HepG2 (cell line): ENCODE results near the gene MOB3C. TPM values are rescaled to one million over a fixed set of nuclear protein-coding genes. Genes with fewer than 3 reads are reported as not detected.

Source experiments
- ATAC-seq: fragments of 200-7000 bp; cut with Tn5 transposase; 3 replicates; pipeline ENCODE4 v1.9.1; 2020; ENCODE audit warnings: mild to moderate bottlenecking, moderate library complexity
- BruUV-seq: library from RNA; stranded (reverse); fragments of 400-500 nt; replicated peaks from 2 replicates; lab custom pipeline; 2021; lab: Mats Ljungman, UMichigan
- CTCF ChIA-PET: fragments of 300-600 bp; formaldehyde crosslinking; extraction: SDS; loops from one replicate; lab custom pipeline; 2021; ENCODE audit warnings: low total read pairs, inconsistent platforms, low intra/inter-chr PET ratio; lab: Yijun Ruan, JAX
- POLR2A ChIA-PET: fragments of 350-600 bp; sonication (Branson Sonifier 250); formaldehyde crosslinking; loops from one replicate; lab custom pipeline; 2020; ENCODE audit warnings: antibody characterized with exemption, inconsistent platforms; lab: Yijun Ruan, JAX
- DNase-seq: peaks from one replicate; pipeline ENCODE4 v3.0.0-alpha.2; 2015; ENCODE audit warnings: low spot score
- FAIRE-seq: peaks from 3 replicates; lab custom pipeline; 2011; peaks lifted over from hg19 to GRCh38; lab: Jason Lieb, UNC
- H2AFZ ChIP-seq: one replicate; pipeline ENCODE4 v1.6.1; 2011; ENCODE audit warnings: low read length, inconsistent platforms
- H3K27ac ChIP-seq: fragments of 300-600 bp; 3 replicates; pipeline ENCODE4 v1.8.0; 2011; ENCODE audit warnings: mixed run types, mild to moderate bottlenecking, mixed read lengths, low read length, inconsistent platforms; ENCODE audit not compliant: insufficient read depth; ENCODE audit errors: extremely low read length
- H3K27me3 ChIP-seq, 2 experiments: fragments of 200-600 bp in 1 of 2; 2 replicates in 1 of 2; 3 replicates in 1 of 2; pipeline versions ENCODE4 v1.6.0 to v1.8.0; 2011; ENCODE audit warnings: low read length in 2 of 2, mild to moderate bottlenecking in 2 of 2, moderate library complexity in 2 of 2, inconsistent platforms in 1 of 2; ENCODE audit not compliant: insufficient read depth in 2 of 2, control insufficient read depth in 1 of 2
- H3K36me3 ChIP-seq, 2 experiments: fragments of 200-600 bp in 1 of 2; replicated peaks in 1 of 2; 2 replicates in 1 of 2; 3 replicates in 1 of 2; pipeline versions ENCODE4 v1.5.1 to v1.8.0; 2011; ENCODE audit warnings: low read length in 2 of 2, inconsistent platforms in 1 of 2; ENCODE audit not compliant: insufficient read depth in 2 of 2, control insufficient read depth in 1 of 2
- H3K4me1 ChIP-seq: 2 replicates; pipeline ENCODE4 v1.5.1; 2012; ENCODE audit warnings: low read length, inconsistent platforms; ENCODE audit not compliant: insufficient read depth
- H3K4me2 ChIP-seq: 2 replicates; pipeline ENCODE4 v1.6.0; 2011; ENCODE audit warnings: low read depth, low read length, inconsistent platforms
- H3K4me3 ChIP-seq, 3 experiments: fragments of 200-600 bp in 1 of 3; sonication (generic), shearing (Covaris generic) in 1 of 3; replicated peaks in 1 of 3; 2 replicates each; pipeline ENCODE4 v1.5.1; 2011 to 2016; ENCODE audit warnings: low read length in 3 of 3, inconsistent platforms in 2 of 3, low read depth in 2 of 3, mild to moderate bottlenecking in 2 of 3, control low read depth in 1 of 3, mixed read lengths in 1 of 3; ENCODE audit not compliant: insufficient read depth in 1 of 3
- H3K79me2 ChIP-seq: one replicate; pipeline ENCODE4 v1.6.1; 2011; ENCODE audit warnings: low read length, inconsistent platforms; ENCODE audit not compliant: insufficient read depth
- H3K9ac ChIP-seq: 2 replicates; pipeline ENCODE4 v1.6.0; 2011; ENCODE audit warnings: mild to moderate bottlenecking, low read depth, low read length, inconsistent platforms; ENCODE audit not compliant: insufficient read depth
- H3K9me3 ChIP-seq: 2 replicates; pipeline ENCODE4 v1.5.1; 2012; ENCODE audit warnings: mild to moderate bottlenecking, low read length
- H4K20me1 ChIP-seq: 2 replicates; pipeline ENCODE4 v1.6.0; 2011; ENCODE audit warnings: inconsistent platforms, mild to moderate bottlenecking, low read length, moderate library complexity; ENCODE audit not compliant: insufficient read depth
- FOXJ3 ChIP-seq: sonication (generic); formaldehyde crosslinking; IDR thresholded peaks from 2 replicates; pipeline ENCODE4 v1.4.0; 2020; ENCODE audit warnings: missing genetic modification reagents, mild to moderate bottlenecking, borderline replicate concordance
- GPN1 ChIP-seq: sonication (generic); formaldehyde crosslinking; IDR thresholded peaks from 2 replicates; pipeline ENCODE4 v1.5.1; 2020; ENCODE audit warnings: missing genetic modification reagents, borderline replicate concordance
- JDP2 ChIP-seq: sonication (generic); formaldehyde crosslinking; IDR thresholded peaks from 2 replicates; pipeline ENCODE4 v1.8.1; 2022; ENCODE audit warnings: missing genetic modification reagents, borderline replicate concordance
- KAT7 ChIP-seq: IDR thresholded peaks from 2 replicates; pipeline ENCODE4 v1.6.1; 2018; ENCODE audit warnings: borderline replicate concordance, missing compliant biosample characterization
- MTF2 ChIP-seq: sonication (generic); formaldehyde crosslinking; IDR thresholded peaks from 2 replicates; pipeline ENCODE4 v1.5.0; 2020; ENCODE audit warnings: missing genetic modification reagents, borderline replicate concordance
- NCOR1 ChIP-seq: fragments of 200-600 bp; sonication (generic); IDR thresholded peaks from 2 replicates; pipeline ENCODE4 v1.7.0; 2017; ENCODE audit warnings: antibody characterized with exemption, low read length, borderline replicate concordance
- NFATC3 ChIP-seq: sonication (generic); formaldehyde crosslinking; IDR thresholded peaks from 2 replicates; pipeline ENCODE4 v1.5.1; 2020; ENCODE audit warnings: mild to moderate bottlenecking, missing genetic modification reagents
- PHF5A ChIP-seq: IDR thresholded peaks from one replicate; pipeline ENCODE4 v1.6.1; 2018; ENCODE audit warnings: low read depth, missing genetic modification reagents; ENCODE audit not compliant: unreplicated experiment
- RBAK ChIP-seq: sonication (generic); formaldehyde crosslinking; IDR thresholded peaks from 2 replicates; pipeline ENCODE4 v1.5.1; 2020; ENCODE audit warnings: mild to moderate bottlenecking, missing genetic modification reagents
- SP4 ChIP-seq: sonication (generic); formaldehyde crosslinking; IDR thresholded peaks from 2 replicates; pipeline ENCODE4 v1.8.1; 2023; ENCODE audit warnings: mild to moderate bottlenecking, missing genetic modification reagents
- TMF1 ChIP-seq: sonication (generic); formaldehyde crosslinking; IDR thresholded peaks from 2 replicates; pipeline ENCODE4 v1.8.1; 2022; ENCODE audit warnings: low read depth, missing genetic modification reagents
- ZBTB1 ChIP-seq: sonication (generic); formaldehyde crosslinking; IDR thresholded peaks from 2 replicates; pipeline ENCODE4 v1.4.0; 2020; ENCODE audit warnings: missing genetic modification reagents, borderline replicate concordance
- ZNF235 ChIP-seq: sonication (generic); formaldehyde crosslinking; IDR thresholded peaks from 2 replicates; pipeline ENCODE4 v1.8.1; 2023; ENCODE audit warnings: mild to moderate bottlenecking, missing genetic modification reagents, borderline replicate concordance
- ZNF678 ChIP-seq: sonication (generic); formaldehyde crosslinking; IDR thresholded peaks from 2 replicates; pipeline ENCODE4 v1.4.0; 2020; ENCODE audit warnings: mild to moderate bottlenecking, missing genetic modification reagents
- ZSCAN9 ChIP-seq: IDR thresholded peaks from 2 replicates; pipeline ENCODE4 v1.6.1; 2016; ENCODE audit warnings: borderline replicate concordance
- WGBS: methylation state at CpG from one replicate; pipeline ENCODE4 v1.1.6; 2017; ENCODE audit warnings: low lambda C conversion rate; 5-methylcytosine and 5-hydroxymethylcytosine counted together
- in situ Hi-C: cut with HindIII; loops from 2 replicates; pipeline ENCODE4 v1.10.0; 2017; ENCODE audit warnings: low pct_unique_long_range_greater_than_20kb; ENCODE audit not compliant: extremely low pct_ligation_motif_present
- intact Hi-C: fragments of 100-400 bp; cut with micrococcal nuclease; formaldehyde crosslinking; loops from one replicate; pipeline ENCODE4 v1.10.0; 2022; ENCODE audit not compliant: unreplicated experiment
- polyA plus RNA-seq, 8 experiments: library from polyadenylated mRNA; depleted of rRNA in 3 of 8; stranded (reverse) in 7 of 8; unstranded in 1 of 8; fragments of >200 nt; fragmentation: Illumina TruSeq in 4 of 8; extraction: Trizol in 4 of 8; gene quantifications; 2 replicates each; pipeline versions ENCODE4 v1.2.1 to v1.2.3, GENCODE V29; 2011 to 2016; ENCODE audit warnings: low read depth in 4 of 8, missing spikeins in 1 of 8, mixed read lengths in 1 of 8; ENCODE audit not compliant: insufficient read depth in 1 of 8
- total RNA-seq, 5 experiments: library from RNA; depleted of rRNA; stranded (reverse); fragments of >200 nt; fragmentation: Illumina TruSeq; extraction: Trizol; gene quantifications; 2 replicates each; pipeline ENCODE4 v1.2.3, GENCODE V29; 2016; ENCODE audit warnings: low read depth in 1 of 5
- TF ChIP-seq, protein P1 (sequence below), 2 experiments: sonication (generic) in 1 of 2; formaldehyde crosslinking in 1 of 2; IDR thresholded peaks; 2 replicates each; pipeline versions ENCODE4 v1.5.1 to v1.6.1; 2011 to 2020; ENCODE audit warnings: borderline replicate concordance in 1 of 2, low read depth in 1 of 2, low read length in 1 of 2, mild to moderate bottlenecking in 1 of 2, missing genetic modification reagents in 1 of 2, moderate library complexity in 1 of 2
- TF ChIP-seq, protein P2 (sequence below): sonication (generic); formaldehyde crosslinking; IDR thresholded peaks from 2 replicates; pipeline ENCODE4 v1.5.0; 2020; ENCODE audit warnings: missing genetic modification reagents
- TF ChIP-seq, protein P3 (sequence below): fragments of 450-650 bp; IDR thresholded peaks from 2 replicates; pipeline ENCODE4 v1.6.1; 2017

Gene MOB3C
- total and polyA plus RNA-seq, 2 of the 13 experiments (the other 11 are each of a cell fraction or from before 2014, with no cell fraction given): 3.5 to 4.1 TPM

GRCh38 chr1:46577671-46578070 is 38.9 kb downstream of the MOB3C start:
- Histone ChIP-seq H3K4me3 (no peak overlapping the region), H3K4me1 (peaks cover 6% of the 10 kb centered on the region), H3K27ac (no peak overlapping the region), H3K79me2 (no peaks in the 10 kb centered on the region), H4K20me1 (no peaks in the 10 kb centered on the region), H2AFZ (no peak overlapping the region), H3K9me3 (no peaks in the 10 kb centered on the region), H3K4me2 (no peak overlapping the region), H3K36me3 (peaks cover 18 to 44% of the 10 kb centered on the region in 2 experiments; a peak in 4 of 5 replicates), H3K9ac (no peak overlapping the region), H3K27me3 (no peaks in the 10 kb centered on the region)
- FAIRE-seq: no peak
- intact Hi-C loops: no loop called here
- in situ Hi-C loops: no loop called here
- ATAC-seq: no peak
- DNase-seq: no peak
- TF ChIP-seq FOXJ3 (CRISPR knock-in tag): no peak
- TF ChIP-seq, protein P1, sequence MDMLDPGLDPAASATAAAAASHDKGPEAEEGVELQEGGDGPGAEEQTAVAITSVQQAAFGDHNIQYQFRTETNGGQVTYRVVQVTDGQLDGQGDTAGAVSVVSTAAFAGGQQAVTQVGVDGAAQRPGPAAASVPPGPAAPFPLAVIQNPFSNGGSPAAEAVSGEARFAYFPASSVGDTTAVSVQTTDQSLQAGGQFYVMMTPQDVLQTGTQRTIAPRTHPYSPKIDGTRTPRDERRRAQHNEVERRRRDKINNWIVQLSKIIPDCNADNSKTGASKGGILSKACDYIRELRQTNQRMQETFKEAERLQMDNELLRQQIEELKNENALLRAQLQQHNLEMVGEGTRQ (IDR thresholded peaks at IDR 0.05; ENCODE audit: low read depth, low read length): no peak
- TF ChIP-seq, protein P1 (CRISPR knock-in tag; IDR thresholded peaks at IDR 0.05; ENCODE audit: borderline replicate concordance): no peak
- no peak for TF ChIP-seq GPN1 (CRISPR knock-in tag)
- TF ChIP-seq, protein P2, sequence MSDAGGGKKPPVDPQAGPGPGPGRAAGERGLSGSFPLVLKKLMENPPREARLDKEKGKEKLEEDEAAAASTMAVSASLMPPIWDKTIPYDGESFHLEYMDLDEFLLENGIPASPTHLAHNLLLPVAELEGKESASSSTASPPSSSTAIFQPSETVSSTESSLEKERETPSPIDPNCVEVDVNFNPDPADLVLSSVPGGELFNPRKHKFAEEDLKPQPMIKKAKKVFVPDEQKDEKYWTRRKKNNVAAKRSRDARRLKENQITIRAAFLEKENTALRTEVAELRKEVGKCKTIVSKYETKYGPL: no peak
- TF ChIP-seq JDP2 (CRISPR knock-in tag): no peak
- no peak for TF ChIP-seq NFATC3
- TF ChIP-seq SP4: no peak
- TF ChIP-seq RBAK (CRISPR knock-in tag): no peak
- no peak for TF ChIP-seq PHF5A (CRISPR knock-in tag)
- TF ChIP-seq MTF2 (CRISPR knock-in tag): no peak
- no peak for TF ChIP-seq ZBTB1 (CRISPR knock-in tag)
- no peak for TF ChIP-seq TMF1 (CRISPR knock-in tag)
- no peak for TF ChIP-seq ZNF235 (CRISPR knock-in tag)
- TF ChIP-seq, protein P3, sequence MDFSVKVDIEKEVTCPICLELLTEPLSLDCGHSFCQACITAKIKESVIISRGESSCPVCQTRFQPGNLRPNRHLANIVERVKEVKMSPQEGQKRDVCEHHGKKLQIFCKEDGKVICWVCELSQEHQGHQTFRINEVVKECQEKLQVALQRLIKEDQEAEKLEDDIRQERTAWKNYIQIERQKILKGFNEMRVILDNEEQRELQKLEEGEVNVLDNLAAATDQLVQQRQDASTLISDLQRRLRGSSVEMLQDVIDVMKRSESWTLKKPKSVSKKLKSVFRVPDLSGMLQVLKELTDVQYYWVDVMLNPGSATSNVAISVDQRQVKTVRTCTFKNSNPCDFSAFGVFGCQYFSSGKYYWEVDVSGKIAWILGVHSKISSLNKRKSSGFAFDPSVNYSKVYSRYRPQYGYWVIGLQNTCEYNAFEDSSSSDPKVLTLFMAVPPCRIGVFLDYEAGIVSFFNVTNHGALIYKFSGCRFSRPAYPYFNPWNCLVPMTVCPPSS: no peak
- TF ChIP-seq ZNF678: no peak
- no peak for TF ChIP-seq KAT7
- no peak for TF ChIP-seq NCOR1
- TF ChIP-seq ZSCAN9 (CRISPR knock-in tag): no peak
- 98% methylated on average over 4 of the region's 4 CpGs for WGBS
- no TSS peak for BruUV-seq
- POLR2A ChIA-PET: no interaction called here
- CTCF ChIA-PET: no interaction called here
